Activated CD4-positive, alpha-beta T cell treated with anti-CD3 and anti-CD28 coated beads for 48 hours (primary cell): ENCODE results near the gene PRPF39.

Experiments
- DNase-seq: peaks from one replicate; pipeline ENCODE4 v3.0.0-alpha.2; 2020

The PRPF39 gene

DNA sequence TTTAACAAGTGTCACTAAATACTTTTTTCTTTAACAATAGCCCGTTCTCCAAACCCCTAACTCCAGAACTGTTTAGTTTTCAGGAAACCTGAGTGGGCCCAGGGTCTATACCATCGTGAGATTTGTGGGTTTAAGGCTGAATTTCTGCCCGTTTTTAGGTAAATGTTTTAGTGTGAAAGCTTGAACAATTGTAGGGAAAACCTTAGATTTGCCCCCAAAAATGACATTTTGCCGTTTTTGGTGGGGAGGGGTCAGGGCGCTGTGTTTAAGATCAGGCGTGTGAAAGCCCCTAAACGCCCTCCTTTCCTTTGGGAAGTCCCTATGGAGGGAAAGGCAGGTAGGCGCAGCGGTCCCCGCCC, 320 bp upstream of the PRPF39 start:
- no peak for DNase-seq

DNA sequence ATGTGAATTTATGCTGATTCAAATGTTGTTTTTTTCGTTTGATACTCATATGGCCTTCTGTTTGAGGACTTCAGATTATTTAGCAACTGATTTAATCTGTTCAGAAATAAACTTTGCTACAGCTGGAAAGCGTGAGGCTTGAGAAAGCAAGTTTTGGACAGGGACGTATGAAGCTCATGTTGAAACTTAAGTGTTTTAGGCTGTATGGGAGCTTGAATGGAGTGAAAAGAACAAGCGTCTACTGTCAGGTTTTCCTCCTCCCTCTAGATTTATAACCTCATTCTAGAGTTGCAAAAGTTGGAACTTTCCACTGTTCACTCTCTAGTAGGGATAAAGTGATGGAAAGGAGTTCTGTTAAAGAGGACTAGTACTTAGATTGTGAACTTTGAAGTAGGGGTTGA, 1.0 kb downstream of the PRPF39 start:
- DNase-seq: no peak

GRCh38 chr14:45089813-45090212, 5.9 kb downstream of the PRPF39 start:
- DNase-seq: peak; percentile 20

DNA sequence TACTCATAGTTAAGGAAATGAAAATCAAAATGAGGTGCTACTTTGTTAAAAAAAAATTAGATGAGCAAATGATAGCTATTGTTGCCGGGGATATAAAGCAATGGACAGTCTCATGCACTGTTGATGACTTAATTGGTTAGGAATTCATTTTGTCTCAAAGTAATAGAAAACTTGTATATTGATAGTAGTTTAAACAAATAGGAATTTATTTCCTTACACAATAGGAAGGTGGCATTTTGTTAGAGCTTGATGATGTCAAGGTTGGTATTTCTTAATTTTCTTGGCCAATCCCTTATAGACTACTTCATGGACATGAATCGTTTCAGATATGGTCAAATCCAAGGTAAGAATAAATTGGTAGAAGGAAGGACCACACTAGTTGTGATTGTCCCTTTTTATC, 7.8 kb downstream of the PRPF39 start:
- DNase-seq: no peak

DNA sequence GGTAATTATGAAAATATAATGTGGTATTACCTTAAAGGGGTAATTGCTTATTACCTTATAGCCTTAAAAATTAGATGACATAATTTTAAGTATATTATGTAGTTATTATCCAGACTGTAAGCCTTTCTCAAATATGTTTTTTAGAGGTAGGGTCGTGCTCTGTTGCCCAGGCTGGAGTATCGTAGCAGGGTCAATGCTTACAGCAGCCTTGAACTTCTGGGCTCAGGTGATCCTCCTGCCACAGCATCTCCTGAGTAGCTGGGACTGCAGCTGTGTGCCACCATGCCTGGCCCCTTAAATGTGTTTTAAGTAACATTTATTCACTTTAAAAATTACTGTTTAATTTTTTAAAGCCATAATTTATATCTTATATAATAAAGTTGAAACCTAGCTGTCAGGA, 10.4 kb downstream of the PRPF39 start:
- no peak for DNase-seq

GRCh38 chr14:45095143-45095542, 11.2 kb downstream of the PRPF39 start:
- DNase-seq: no peak

DNA sequence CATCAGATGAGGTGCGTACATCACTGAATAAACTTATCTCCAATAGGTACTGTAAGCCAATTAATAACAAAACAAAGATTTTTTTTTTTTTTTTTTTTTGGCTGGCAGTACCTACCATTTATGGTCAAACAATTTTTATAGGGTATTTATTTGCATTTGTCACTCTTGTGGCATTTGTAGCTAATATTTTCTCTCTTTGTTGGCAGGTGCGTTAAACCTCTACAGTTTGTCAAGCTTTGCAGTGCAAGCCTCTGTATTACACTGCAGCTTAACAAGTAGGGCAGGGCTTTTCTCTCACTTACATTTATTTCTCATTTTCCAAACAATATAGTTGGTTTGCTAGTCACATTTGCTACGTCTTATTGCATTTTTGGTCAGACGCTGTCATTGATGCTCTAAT, 12.3 kb downstream of the PRPF39 start:
- DNase-seq: no peak

- DNase-seq: no peak
Observed at GRCh38 chr14:45103806-45104205, 19.9 kb downstream of the PRPF39 start.

DNA sequence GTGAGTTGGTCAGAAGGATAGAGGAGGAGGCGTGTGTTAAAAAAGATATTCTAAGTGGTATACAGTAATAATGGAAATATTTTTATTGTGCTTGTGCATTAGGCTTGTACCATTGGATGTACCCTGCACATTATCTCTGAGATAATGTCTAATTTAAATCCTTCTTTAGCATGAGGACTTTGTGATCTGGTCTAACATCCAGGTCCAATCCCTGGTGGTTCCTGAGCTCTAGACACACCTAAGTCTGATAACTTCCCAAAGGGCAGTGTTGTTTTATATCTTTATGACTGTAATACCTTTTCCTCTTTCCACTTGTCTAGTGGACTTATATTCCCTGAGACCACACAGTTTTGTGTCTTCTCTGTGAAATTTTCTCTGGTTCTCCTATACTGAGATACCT, 20.6 kb downstream of the PRPF39 start:
- DNase-seq: no peak

GRCh38 chr14:45112896-45113781, 29.2 kb downstream of the PRPF39 start:
- no peak for DNase-seq

GRCh38 chr14:45114327-45114726, 30.4 kb downstream of the PRPF39 start:
- DNase-seq: no peak

- DNase-seq: no peak
Observed at GRCh38 chr14:45118594-45118993, 34.7 kb downstream of the PRPF39 start.

DNA sequence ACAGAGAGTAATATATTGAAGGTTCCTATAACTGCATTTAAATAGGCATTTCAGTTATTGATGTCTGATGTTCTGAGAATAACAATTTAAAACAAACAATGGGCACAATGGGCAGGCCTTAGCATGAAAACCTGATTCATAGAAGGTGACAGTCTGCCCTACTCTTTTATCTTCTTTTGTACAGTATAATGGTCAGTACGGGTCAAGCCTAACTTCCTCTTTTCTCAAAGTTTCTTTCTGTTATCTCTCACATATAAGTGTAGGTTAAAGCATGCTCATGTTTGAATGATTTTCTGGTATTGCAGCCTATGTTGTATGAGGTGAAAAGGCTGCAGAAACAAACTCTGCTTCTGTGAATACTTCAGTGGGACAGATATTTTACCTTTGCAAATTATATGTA, 36.2 kb downstream of the PRPF39 start:
- DNase-seq: no peak

GRCh38 chr14:45123271-45123670, 39.4 kb downstream of the PRPF39 start:
- no peak for DNase-seq

DNA sequence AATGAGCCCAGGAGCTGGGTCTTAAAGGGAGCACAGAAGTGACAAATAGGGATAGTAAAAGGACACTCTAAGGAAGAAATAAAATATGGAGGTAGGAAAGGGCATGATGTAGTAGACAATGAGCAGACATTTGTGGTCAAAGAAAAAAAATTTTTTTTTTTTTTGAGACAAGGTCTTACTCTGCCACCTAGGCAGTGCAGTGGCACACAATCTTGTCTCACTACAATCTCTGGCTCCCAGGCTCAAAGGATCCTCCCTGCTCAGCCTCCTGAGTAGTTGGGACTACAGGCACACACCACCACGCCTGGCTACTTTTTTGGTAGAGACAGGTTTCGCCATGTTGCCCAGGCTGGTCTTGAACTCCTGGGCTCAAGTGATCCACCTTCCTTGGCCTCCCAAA, 41.8 kb downstream of the PRPF39 start:
- no peak for DNase-seq

GRCh38 chr14:45128963-45129629, 45.2 kb downstream of the PRPF39 start:
- no peak for DNase-seq

GRCh38 chr14:45133683-45134050, 49.8 kb downstream of the PRPF39 start:
- no peak for DNase-seq

GRCh38 chr14:45134051-45134958, 50.4 kb downstream of the PRPF39 start, which contains the start of gene FKBP3:
Gene FKBP3, minus strand, starts transcription at chr14:45134481. Its CDS starts 25 bp downstream, at chr14:45134456.
- DNase-seq: peak; percentile 95

DNA sequence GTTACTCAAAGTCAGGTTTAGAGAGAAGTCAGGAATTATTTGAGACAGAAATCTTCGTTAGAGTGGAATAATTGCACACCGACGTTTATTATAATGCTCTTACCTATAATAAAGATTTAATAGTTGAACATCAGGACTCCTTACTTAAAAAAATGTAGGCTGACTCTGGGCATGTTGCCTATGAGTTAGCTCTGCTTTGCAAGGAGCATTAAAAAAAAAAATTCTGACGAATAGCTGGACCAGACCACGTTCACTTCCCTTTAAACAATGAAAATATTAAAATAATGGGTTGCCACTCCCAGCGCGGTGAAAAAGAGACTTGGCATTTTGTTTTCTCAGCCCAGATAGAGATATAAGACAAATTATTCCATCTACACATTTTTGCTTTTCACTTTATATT, 51.2 kb downstream of the PRPF39 start:
- DNase-seq: no peak

DNA sequence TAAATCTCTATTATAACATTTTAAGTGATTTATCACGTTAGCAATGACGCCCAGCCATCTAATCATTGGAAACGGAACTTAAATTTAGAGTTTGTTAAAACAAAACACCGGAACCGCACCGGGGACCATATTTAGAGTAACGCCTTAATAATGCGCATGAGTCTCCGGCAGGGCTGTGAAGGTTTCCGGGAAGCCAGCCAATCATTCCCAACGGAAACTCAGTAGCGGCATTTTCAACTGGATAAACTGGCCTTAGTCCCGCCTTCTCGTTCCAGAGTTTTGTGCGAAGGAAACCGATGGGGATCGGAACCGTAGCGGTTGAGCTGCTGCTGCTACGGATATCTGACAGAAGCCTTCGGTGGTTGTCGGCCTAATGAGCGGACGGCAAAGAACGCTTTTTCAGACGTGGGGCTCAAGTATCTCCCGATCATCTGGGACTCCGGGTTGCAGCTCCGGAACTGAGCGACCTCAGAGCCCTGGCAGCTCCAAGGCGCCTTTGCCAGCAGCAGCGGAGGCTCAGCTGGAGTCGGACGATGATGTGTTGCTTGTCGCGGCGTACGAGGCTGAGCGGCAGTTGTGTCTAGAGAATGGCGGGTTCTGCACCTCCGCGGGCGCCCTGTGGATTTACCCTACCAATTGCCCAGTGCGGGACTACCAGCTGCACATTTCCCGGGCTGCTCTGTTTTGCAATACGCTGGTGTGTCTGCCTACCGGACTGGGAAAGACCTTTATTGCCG, 51.9 kb downstream of the PRPF39 start, which contains the start of gene FANCM:
TSS of gene FANCM (plus strand) at position 272 of the 737 bp plus-strand sequence. CDS start at position 374, 102 bp downstream.
- peak; percentile 90 for DNase-seq

GRCh38 chr14:45136399-45136798, 52.5 kb downstream of the PRPF39 start:
- DNase-seq: no peak

GRCh38 chr14:45140661-45141187, 56.8 kb downstream of the PRPF39 start:
- DNase-seq: no peak
